HS-5 (cell line): Measurements from ENCODE around the gene PRDX6.
A peak's percentile ranks its signal among the peaks of the same experiment; 100 is the strongest.
"Not testable (repeated sequence)": the region's sequence is repeated elsewhere in the genome, so short reads cannot be mapped to it uniquely, and the experiment has no call there.

Source experiments
- DNase-seq: peaks from one replicate; pipeline ENCODE4 v3.0.0-alpha.2; 2012; ENCODE audit warnings: low read depth

PRDX6 gene

DNA sequence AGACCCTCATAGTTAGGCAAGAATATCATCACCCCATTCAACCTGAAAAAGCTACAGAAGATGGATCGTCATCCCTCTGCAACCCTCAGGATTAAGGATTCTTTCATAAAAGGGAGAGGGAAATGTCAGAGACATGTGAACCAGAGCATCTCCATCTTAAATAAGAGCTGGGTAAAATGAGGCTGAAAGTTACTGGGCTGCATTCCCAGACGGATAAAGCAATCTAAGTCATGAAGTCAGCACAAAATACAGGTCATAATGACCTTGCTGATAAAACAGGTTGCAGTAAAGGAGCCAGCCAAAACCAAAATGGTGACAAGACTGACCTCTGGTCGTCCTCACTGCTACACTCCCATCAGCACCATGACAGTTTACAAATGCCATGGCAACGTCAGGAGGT, 22.6 kb downstream of the PRDX6 start:
- DNase-seq = no peak

DNA sequence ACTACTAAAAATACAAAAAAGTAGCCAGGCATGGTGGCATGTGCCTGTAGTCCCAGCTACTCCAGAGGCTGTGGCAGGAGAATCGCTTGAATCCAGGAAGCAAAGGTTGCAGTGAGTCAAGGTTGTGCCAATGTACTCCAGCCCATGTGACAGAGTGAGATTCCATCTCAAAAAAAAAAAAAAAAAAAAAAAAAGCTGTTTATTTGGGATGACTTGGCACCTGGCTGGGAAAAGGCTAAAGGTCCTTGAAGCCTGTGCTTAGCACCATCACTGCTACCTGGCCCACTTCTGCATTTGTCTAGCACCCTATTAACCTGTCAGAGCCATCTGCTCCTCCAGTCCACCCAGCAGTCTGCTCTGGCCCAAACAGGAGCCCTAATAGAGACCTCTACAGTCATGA, 25.0 kb downstream of the PRDX6 start:
- no peak for DNase-seq

DNA sequence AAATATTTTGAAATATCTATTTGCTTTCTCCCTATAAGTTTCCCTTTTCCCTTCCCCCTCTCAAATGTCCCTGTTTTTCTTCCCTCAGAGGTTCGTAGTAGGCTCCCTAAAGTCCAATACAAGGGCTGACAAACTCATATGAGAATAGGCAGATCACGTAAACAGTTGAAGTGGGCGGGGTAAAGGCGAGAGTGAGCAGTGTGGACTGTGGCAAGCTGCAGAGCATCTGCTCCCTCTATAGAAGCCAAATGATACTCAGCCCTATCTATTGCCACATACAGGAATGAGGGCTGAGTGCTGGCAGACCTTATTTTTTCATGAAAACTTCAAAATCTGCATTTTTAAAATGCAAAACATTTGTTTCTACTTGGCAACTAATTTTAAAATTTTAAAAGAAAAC, 26.3 kb downstream of the PRDX6 start:
- DNase-seq = no peak

DNA sequence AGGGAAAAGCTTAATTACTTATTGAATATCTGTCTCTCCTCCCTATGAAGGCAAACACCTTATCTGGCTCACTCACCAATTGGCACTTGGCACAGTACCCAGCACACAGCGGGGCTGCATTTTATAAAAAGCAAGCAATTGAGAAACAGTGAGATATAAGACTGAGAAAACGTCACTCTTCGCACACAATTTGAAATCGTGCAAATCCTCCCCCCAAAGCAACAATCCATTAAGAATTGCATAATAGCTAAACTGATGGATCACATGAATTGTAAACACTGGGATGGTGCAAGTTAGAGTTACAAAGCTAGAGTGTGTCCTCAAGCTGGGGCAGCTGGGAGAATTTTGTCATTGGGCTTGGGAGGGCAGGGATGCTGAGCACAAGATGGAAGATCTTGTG, 27.1 kb downstream of the PRDX6 start:
- DNase-seq = no peak

DNA sequence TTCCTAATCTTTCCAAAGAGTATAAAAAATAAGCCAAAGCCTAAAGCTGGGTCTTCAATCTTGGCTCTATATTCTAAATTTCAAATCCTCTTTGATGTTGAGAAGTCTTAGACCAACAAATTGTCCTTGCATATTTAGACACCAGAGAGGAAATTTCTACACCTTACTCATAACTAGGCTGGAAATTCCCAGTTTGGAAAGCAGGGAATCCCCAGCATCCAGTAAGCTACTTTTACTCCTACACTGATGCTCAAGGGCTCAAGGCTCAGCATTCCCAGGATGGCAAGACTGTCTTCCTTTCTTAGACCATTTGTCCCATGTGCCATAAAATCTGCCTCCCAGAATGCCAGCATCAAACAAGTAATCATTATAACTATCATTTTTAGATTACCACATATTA, 28.3 kb downstream of the PRDX6 start:
- no peak for DNase-seq

DNA sequence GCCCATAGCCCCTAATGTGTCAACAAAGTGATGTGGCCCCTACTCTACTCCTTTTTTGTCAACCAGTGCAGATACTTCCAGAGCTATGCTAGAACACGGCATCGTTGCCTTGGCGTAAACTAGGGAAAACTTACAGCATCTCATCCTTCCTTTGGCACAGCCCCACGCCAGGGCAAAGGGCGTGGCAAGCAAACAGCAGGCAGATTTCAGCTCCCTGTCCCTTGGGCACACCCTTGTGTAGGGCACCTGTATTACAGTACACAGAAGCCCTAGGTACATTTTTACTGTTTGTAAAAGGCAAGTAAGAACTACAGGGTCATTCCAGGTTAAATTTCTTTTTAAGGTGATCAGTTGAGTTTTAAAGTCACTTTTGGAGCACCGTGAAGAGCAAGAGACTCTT, 29.3 kb downstream of the PRDX6 start:
- no peak for DNase-seq

DNA sequence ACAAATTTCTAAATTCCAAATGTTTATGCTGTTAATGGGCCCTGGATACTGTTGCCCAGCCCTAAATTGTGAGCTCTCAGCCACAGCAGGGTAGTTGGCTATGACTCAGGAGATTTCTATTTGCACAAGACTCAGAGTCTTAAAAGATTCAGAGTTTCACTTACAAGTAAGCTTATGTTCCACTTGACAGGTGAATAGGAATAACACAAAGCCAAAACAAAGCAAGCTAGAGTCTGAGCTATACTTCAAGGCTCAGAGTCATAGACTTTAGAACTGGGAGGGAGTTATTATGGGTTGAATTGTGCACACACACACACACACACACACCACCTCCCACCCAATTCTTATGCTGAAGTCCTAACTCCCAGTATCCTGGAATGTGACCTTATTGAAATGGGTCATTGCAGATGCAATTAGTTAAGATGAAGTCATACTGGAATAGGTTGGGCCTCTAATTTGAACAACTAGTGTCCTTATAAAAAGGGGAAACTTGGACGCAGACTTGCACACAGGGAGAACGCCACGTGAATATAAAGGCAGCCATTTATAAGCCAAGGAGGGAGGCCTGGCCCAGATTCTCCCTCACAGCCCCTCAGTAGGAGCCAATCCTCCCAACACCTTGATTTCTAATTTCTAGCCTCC, 30.2 kb downstream of the PRDX6 start:
- DNase-seq = peak; percentile 60

DNA sequence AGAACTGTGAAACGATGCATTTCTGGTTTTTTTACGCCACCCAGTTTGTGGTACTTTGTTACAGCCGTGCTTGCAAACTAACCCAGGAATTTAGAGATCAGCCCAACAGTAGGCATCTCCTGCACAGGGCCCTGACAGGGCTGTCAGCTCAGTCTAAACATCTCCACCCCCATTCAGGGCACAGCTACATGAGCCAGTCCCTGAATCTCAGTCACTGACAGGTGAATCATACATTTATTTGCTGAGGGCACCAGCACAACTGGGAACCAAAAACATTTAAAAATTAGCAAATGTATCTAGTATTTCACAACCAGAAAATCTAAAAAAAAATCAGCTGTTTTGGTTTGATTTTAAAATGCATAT, 30.7 kb downstream of the PRDX6 start:
- no peak for DNase-seq

DNA sequence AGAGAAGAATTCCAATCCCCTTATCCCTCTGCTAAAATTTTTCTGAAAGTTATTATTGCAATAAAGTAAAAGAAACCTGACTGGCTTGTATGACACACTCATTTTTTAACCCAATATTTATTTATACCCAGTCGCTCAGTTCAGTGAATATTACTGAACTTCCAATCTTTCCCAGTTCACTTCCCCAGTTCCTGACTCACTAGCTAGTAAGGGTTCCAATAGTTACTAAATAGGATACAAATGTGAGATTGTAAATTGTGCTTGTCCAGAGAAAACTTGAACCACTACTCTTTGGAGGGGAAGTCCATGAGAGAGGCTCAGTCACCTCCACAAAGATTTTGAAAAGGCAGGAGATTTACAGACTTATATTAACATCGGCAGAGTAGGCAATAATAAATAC, 31.4 kb downstream of the PRDX6 start:
- no peak for DNase-seq

DNA sequence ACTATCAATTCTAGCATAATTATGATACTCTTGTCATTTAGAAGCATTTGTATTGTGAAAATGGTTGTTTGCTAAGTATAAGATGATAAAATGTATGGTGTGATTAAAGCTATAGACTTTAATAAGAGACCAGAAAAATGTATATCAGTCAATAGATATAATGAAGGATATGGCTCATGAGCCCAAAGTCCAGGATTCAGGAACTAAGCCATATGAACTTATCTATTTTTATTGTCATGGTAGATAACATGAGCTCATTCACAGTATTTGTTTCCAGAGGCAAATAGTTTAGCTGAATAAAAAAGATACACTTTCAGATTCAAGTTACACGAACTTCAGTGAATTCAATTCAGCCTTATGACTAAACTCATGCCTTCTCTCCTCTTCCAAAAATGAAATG, 32.7 kb downstream of the PRDX6 start:
- no peak for DNase-seq

DNA sequence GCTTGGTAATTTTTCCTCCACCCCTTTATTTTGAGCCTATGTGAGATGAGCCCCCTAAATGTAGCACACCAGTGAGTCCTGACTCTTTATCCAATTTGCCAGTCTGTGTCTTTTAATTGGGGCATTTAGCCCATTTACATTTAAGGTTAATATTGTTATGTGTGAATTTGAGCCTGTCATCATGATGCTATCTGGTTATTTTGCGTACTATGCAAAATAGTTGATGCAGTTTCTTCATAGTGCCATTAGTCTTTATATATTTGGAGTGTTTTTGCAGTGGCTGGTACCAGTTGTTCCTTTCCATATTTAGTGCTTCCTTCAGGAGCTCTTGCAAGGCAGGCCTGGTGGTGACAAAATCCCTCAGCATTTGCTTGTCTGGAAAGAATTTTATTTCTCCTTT, 37.4 kb downstream of the PRDX6 start:
- not testable (repeated sequence) for DNase-seq

DNA sequence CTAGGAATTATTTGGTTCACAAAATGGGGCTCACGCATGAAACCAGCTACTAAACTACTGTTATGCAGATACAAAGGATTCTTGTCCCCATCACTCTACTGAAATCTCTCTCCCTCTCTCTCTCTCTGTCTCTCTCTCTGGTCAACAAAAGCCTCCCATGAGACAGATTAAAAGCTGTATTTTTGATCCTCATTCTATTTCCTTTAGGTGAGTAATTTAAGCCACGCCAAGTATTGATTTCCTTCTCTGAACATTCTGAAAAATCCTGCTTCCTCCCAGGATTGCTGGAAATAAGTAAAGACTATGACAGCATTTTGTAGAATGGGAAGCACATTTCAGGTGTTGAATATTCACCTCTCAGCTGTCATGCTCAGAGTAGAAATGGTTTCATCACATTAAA, 43.7 kb downstream of the PRDX6 start:
- DNase-seq = no peak

DNA sequence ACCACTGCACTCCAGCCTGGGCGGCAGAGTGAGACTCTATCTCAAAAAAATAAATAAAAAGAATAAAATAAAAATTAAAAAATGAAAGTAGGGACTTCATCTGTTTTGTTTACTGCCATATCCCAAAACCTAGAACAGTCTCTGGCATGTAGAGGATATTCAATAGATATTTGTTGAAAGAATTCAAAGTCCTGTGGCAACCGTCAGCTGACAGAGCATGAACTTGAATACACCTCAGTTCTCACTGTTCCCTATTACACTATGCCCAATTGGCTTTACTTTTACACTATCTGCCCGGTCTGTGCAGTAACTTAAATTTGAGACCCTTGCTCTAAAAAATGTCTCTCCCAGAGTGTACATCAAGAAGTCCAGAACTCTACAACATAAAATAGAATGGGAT, 46.2 kb downstream of the PRDX6 start:
- no peak for DNase-seq

DNA sequence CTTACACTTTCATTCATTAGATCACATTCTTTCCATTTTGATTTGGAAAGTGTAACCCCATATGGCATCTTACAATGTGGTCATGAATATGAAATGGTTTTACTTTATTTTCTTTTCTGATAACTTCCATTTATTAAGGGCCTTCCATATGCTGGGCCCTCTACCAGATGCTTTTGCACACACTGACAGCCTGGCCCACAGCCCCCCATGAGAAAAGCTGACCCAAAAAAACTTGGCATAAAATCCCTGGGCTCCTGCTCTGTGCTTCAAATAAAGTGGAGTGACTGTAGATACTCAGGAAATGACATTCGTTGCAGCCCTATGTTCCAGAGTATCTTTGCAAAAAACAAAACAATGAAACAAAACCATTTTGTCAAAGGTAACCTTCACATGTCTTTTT, 48.8 kb downstream of the PRDX6 start:
- DNase-seq = no peak

DNA sequence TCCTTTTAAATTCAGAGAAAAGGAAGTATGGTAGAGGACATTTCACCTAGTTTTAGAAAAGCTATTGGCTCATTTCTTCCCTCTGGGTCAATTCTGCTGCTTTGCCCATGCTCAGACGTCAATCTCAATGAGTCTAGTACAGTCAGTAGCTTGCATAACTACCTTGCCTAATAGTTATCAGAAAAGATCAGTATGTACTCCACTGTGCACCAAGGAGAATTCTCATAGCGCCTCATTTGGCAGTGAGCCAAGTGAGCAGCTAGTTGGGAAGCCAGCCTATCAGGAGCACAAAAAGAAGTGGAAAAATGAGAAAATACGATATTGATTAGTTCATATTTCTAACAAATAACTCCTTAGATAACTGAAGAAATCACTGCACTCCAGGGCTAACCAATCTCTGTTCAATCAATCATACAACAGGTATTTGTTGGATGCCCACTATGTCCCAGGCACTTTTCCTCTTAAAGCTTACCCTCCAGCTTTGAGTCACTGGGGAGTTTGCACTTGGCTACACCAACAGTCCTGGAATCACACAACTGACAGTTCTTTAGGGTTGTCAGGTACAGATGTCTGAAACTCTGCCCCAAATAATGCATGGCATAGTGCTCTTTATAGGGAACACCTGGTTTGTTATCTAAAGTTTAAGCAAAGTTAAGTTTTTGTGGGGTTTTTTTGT, 50.2 kb downstream of the PRDX6 start:
- DNase-seq = no peak

DNA sequence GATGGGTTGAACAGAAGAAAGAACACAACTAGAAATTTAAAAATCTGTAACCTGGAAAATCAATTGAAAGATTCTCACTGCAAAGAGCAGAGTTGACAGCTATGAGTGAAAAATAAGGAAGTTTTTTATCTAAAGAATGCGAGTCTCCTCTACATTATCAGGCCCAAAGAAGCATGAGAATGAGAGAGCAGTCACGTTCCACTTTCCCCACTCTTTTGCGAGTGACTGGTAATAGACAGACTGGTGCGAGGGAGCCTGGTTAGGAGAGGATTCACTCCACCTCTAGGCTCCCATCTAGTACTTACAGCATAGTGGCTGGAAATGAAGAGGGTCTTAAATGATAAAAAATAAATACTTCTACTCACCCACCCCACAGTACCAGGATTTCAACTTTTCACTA, 52.0 kb downstream of the PRDX6 start:
- DNase-seq = no peak

DNA sequence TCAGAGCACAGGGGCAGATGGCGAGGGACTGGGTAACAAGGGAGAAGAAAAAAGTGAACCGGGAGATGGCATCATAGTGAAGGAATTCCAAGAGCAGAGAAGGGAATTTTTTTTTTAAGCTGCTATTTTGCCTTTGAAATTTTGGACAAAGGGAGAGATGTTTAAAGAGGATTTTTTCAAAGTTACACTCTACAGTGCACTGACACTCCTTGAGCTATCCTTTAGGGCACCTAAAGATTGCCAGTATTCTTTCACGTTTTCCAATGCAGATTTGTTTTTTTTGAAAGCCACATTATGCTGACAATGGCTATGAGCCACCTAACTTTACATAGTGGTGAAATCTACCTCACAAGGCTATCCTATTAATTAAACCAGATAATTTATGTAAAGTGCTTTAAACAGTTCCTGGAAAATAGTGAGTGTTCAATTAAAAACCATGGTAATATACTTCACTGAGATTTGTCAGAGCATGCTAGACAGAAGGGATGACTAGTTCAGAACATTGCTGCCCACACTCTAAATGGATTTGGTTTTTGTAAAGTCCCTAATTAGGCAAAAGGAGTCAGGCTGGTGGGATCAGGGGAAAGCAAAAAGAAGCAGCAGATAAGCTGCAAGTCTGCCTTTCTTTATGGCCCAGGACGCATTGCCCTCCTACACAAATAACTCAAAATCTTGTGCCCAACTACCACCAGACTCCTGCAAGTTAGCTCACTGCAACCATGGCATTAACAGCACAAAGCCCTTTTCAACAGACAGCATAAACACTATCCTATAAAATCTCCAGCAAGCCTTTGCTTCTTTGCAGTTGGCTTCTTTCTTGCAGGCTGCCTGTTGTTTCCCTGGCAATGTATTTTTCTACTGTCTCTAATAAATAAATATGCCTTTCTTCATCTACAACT, 53.9 kb downstream of the PRDX6 start:
- no peak for DNase-seq

DNA sequence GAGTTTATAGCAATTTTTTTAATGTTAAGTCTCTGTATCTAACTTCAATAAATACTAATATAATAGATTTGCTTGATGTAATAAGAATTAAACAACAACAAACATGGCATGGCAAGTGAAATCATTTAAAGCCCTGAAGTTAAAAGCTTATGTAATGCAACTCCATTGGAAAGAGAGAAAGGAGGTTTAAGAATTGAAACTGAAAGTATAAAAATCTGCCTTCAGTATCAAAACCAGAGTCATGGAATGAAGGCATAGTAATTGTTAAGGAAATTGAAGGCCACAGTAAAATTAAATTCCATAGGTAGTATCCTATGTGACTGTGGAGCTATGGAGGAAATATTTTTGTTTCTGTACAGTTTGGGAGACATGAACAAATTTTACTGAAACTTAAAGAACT, 55.1 kb downstream of the PRDX6 start:
- no peak for DNase-seq

DNA sequence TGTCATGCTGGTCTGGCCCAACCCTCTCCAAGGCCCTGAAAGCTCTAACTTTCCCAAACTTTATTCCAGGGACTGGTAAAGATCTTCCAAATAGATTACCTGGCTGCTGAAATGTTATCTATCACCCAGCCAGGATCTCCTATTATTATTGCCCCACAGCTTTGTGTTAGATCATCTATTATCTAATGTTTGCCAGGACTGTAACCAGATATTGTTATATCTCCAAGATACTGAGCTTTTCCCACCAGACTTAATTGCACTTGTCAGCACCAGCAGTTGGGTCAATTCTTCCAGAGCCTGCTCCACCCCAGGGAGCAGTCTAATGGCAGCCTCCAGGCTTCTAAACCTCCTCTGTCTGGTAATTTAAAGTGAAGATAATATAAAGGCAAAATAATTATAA, 59.1 kb downstream of the PRDX6 start:
- DNase-seq = no peak
